GM12892 (cell line): ENCODE data around the gene CHPF2.

Experiments
- POLR2A ChIP-seq: IDR thresholded peaks from 2 replicates; pipeline ENCODE4 v1.6.1; 2011; ENCODE audit warnings: low read depth, low read length, control low read depth
- TAF1 ChIP-seq: IDR thresholded peaks from 2 replicates; pipeline ENCODE4 v1.6.1; 2011; ENCODE audit warnings: low read depth, mild to moderate bottlenecking, control low read depth, low read length, borderline replicate concordance

GRCh38 chr7:151198945-151199848, 33.1 kb upstream of the CHPF2 start:
- TF ChIP-seq TAF1 (no peak), POLR2A (no peak)
